ENCODE results near the gene ST7. TPM values are rescaled to one million over a fixed set of nuclear protein-coding genes. Genes with fewer than 3 reads are reported as not detected.

The ST7 gene
- polyA plus RNA-seq, 1 donor (not counting 4 experiments of a cell fraction or from before 2014, with no cell fraction given) = 16.9 TPM

DNA sequence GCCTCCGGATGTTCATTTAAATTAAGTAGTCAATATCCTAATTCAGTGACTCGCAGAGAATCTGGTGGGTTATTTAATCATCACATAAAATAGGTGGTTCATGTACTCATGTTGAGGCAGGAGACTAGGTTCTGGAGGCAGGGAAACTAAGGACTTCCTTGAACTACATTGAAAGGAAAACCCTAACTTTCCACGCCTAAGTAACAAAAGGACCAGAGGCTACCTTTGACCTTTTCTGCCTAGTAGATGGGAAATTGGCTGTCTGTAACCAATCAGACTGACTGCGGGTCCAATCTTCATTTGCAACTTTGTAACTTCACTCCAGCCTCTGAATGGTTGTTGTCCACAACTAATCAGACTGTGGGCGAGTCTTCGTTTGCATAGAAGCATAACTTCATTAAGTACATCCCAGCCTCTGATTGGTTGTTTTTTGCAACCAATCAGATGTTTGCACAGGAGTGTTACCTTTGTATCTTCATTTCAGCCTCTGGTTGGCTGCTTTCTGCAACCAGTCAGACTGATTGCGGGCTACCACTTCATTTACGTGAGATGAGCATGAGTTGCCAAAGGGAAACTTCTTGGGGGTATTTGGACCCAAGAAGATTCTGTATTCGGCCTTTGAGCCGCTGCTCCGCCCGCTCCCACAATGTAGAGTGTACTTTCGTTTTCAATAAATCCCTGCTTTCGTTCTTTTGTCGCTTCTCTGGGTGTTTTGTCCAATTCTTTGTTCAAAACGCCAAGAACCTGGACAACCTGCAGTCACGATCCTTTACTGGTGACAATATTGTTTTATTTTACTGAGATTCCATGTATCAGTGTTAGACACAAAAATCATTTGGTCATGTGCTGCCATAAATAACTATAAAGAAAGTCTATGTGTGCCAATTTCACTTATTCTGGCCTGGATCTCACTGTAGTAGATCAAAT is 1.7 kb upstream of the ST7 start:
- dilution Hi-C loops (cut with MboI; ENCODE audit: extremely low pct_ligation_motif_present, low sequenced_read_pairs) = no loop called here
- Histone ChIP-seq H3K27me3 (ENCODE audit: control insufficient read depth, extremely low read depth, insufficient read depth, low read length) (no peaks in the 10 kb centered on the region), H3K79me2 (ENCODE audit: control insufficient read depth, insufficient read depth, low read length) (peaks cover 15% of the 10 kb centered on the region), H3K36me3 (ENCODE audit: control insufficient read depth in 2 of 2, extremely low read depth in 1 of 2, insufficient read depth in 2 of 2, low read length in 2 of 2) (no peaks in the 10 kb centered on the region), H3K27ac (ENCODE audit: control insufficient read depth, insufficient read depth, low read length) (no peak overlapping the region), H2AFZ (ENCODE audit: control insufficient read depth, low read length) (no peak overlapping the region), H3K4me3 (ENCODE audit: control insufficient read depth in 2 of 3, extremely low read depth in 1 of 3, insufficient read depth in 2 of 3, low read depth in 1 of 3, low read length in 3 of 3) (no peak overlapping the region), H3K9me3 (ENCODE audit: control insufficient read depth, low read depth, low read length) (no peaks in the 10 kb centered on the region), H3K4me1 (ENCODE audit: control insufficient read depth, extremely low read depth, insufficient read depth, low read length) (peaks cover 11% of the 10 kb centered on the region), H3K9me1 (ENCODE audit: control insufficient read depth, extremely low read depth, insufficient read depth, low read length) (no peaks in the 10 kb centered on the region), H3K9ac (ENCODE audit: control insufficient read depth, extremely low read depth, insufficient read depth, low read length) (no peak overlapping the region), H3K4me2 (ENCODE audit: control insufficient read depth, extremely low read depth, insufficient read depth, low read depth, low read length) (no peak overlapping the region), H4K20me1 (ENCODE audit: control insufficient read depth, extremely low read depth, insufficient read depth, low read length) (no peaks in the 10 kb centered on the region)
- no peak for DNase-seq (ENCODE audit: low read depth, low spot score)
- TF ChIP-seq, protein P1, sequence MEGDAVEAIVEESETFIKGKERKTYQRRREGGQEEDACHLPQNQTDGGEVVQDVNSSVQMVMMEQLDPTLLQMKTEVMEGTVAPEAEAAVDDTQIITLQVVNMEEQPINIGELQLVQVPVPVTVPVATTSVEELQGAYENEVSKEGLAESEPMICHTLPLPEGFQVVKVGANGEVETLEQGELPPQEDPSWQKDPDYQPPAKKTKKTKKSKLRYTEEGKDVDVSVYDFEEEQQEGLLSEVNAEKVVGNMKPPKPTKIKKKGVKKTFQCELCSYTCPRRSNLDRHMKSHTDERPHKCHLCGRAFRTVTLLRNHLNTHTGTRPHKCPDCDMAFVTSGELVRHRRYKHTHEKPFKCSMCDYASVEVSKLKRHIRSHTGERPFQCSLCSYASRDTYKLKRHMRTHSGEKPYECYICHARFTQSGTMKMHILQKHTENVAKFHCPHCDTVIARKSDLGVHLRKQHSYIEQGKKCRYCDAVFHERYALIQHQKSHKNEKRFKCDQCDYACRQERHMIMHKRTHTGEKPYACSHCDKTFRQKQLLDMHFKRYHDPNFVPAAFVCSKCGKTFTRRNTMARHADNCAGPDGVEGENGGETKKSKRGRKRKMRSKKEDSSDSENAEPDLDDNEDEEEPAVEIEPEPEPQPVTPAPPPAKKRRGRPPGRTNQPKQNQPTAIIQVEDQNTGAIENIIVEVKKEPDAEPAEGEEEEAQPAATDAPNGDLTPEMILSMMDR (optimal IDR thresholded peaks at IDR 0.05 in 1 of 3, IDR thresholded peaks at IDR 0.05 in 1 of 3, conservative IDR thresholded peaks at IDR 0.05 in 1 of 3; ENCODE audit: extremely low read depth in 1 of 3, insufficient read depth in 2 of 3, low read length in 3 of 3) = no peak
- no peak for TF ChIP-seq EZH2 (IDR thresholded peaks at IDR 0.05; ENCODE audit: low read length)
- no peak for FAIRE-seq

DNA sequence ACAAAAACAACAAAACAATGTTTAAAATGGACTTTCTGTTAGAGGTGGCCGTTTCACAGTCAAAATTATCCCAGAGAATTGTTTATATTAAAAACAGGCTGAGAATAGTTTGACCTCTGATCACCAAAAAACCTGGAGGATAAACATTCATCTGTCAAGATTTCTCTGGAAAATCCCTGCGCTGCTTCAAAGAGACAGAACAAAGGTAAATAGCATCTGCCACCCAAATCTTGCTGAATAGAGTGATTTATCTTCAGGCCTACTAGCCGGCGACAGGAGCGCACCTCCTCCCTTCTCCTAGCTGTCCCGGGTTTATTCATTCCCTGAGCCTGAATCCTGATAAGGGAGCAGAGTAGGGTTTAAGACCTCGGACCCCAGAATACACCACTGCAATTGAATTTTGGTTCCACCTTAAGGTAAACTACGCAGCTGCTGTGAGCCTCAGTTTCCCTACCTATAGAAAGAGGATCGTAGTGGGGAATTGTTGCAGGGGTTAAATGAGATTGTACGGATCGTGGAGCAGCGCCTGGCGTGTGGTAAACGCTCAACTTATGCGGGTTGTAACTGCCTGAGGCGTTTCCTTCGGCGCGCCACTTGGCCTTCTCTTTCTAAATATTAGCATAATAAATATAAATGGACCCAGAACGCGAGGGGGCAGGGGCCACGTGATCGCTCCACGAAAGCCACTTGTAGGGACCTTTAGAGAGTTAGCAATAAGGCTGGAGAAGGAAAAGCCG is 498 bp upstream of the ST7 start:
- H4K20me1 ChIP-seq (ENCODE audit: control insufficient read depth, extremely low read depth, insufficient read depth, low read length) = no peaks in the 10 kb centered on the region
- no peak for DNase-seq (ENCODE audit: low read depth, low spot score)
- peaks cover 11% of the 10 kb centered on the region for H3K4me1 ChIP-seq (ENCODE audit: control insufficient read depth, extremely low read depth, insufficient read depth, low read length)
- TF ChIP-seq, protein P1 (optimal IDR thresholded peaks at IDR 0.05 in 1 of 3, IDR thresholded peaks at IDR 0.05 in 1 of 3, conservative IDR thresholded peaks at IDR 0.05 in 1 of 3; ENCODE audit: extremely low read depth in 1 of 3, insufficient read depth in 2 of 3, low read length in 3 of 3) = no peak
- no peak for TF ChIP-seq EZH2 (IDR thresholded peaks at IDR 0.05; ENCODE audit: low read length)
- peak overlapping the region; percentile 17 to 91 (median 71) for H3K4me3 ChIP-seq (ENCODE audit: control insufficient read depth in 2 of 3, extremely low read depth in 1 of 3, insufficient read depth in 2 of 3, low read depth in 1 of 3, low read length in 3 of 3)
- peak overlapping the region; percentile 66 for H3K4me2 ChIP-seq (ENCODE audit: control insufficient read depth, extremely low read depth, insufficient read depth, low read depth, low read length)
- H3K36me3 ChIP-seq (ENCODE audit: control insufficient read depth in 2 of 2, extremely low read depth in 1 of 2, insufficient read depth in 2 of 2, low read length in 2 of 2) = peaks cover 0 to 4% of the 10 kb centered on the region in 2 experiments
- H2AFZ ChIP-seq (ENCODE audit: control insufficient read depth, low read length) = peak overlapping the region; percentile 28
- H3K79me2 ChIP-seq (ENCODE audit: control insufficient read depth, insufficient read depth, low read length) = peaks cover 17% of the 10 kb centered on the region
- no peak for FAIRE-seq
- peak overlapping the region; percentile 93 for H3K9ac ChIP-seq (ENCODE audit: control insufficient read depth, extremely low read depth, insufficient read depth, low read length)
- H3K27me3 ChIP-seq (ENCODE audit: control insufficient read depth, extremely low read depth, insufficient read depth, low read length) = no peaks in the 10 kb centered on the region
- dilution Hi-C loops (cut with MboI; ENCODE audit: extremely low pct_ligation_motif_present, low sequenced_read_pairs) = no loop called here
- H3K9me1 ChIP-seq (ENCODE audit: control insufficient read depth, extremely low read depth, insufficient read depth, low read length) = no peaks in the 10 kb centered on the region
- peak overlapping the region; percentile 88 for H3K27ac ChIP-seq (ENCODE audit: control insufficient read depth, insufficient read depth, low read length)
- no peaks in the 10 kb centered on the region for H3K9me3 ChIP-seq (ENCODE audit: control insufficient read depth, low read depth, low read length)
